ENCODE measurements around the gene ULBP1.
A peak's percentile ranks its signal among the peaks of the same experiment; 100 is the strongest.
"Not testable (repeated sequence)": the region's sequence is repeated elsewhere in the genome, so short reads cannot be mapped to it uniquely, and the experiment has no call there.

The ULBP1 gene

GRCh38 chr6:149979293-149979692 lies 15.6 kb downstream of the ULBP1 start:
- DNase-seq: no peak

- DNase-seq: no peak
These were observed 19.4 kb downstream of the ULBP1 start for GRCh38 chr6:149983145-149983544.

- no peak for DNase-seq
These were observed 21.0 kb downstream of the ULBP1 start for GRCh38 chr6:149984773-149985172.

- DNase-seq: no peak
These were observed 21.8 kb downstream of the ULBP1 start for GRCh38 chr6:149985481-149985937.

GRCh38 chr6:149987602-149988107 lies 23.9 kb downstream of the ULBP1 start:
- no peak for DNase-seq

GRCh38 chr6:149988550-149989346 lies 25.0 kb downstream of the ULBP1 start:
- no peak for DNase-seq

- DNase-seq: no peak
These were observed 26.5 kb downstream of the ULBP1 start for GRCh38 chr6:149990212-149990660.

- DNase-seq: no peak
These were observed 27.1 kb downstream of the ULBP1 start for GRCh38 chr6:149990661-149991471.

GRCh38 chr6:149991472-149991795 lies 27.7 kb downstream of the ULBP1 start:
- DNase-seq: not testable (repeated sequence)

- DNase-seq: no peak
These were observed 28.1 kb downstream of the ULBP1 start for GRCh38 chr6:149991838-149992237.

- no peak for DNase-seq
These were observed 31.6 kb downstream of the ULBP1 start for GRCh38 chr6:149995235-149995750.

GRCh38 chr6:149995971-149996370 lies 32.2 kb downstream of the ULBP1 start:
- DNase-seq: no peak

- no peak for DNase-seq
These were observed 35.9 kb downstream of the ULBP1 start for GRCh38 chr6:149999636-150000035.

GRCh38 chr6:150001295-150002008 lies 37.7 kb downstream of the ULBP1 start:
- DNase-seq: no peak

GRCh38 chr6:150002710-150003109 lies 39.0 kb downstream of the ULBP1 start:
- DNase-seq: no peak

- not testable (repeated sequence) for DNase-seq
These were observed 39.9 kb downstream of the ULBP1 start for GRCh38 chr6:150003599-150003998.

GRCh38 chr6:150004101-150004782 lies 40.5 kb downstream of the ULBP1 start:
- DNase-seq: no peak

GRCh38 chr6:150004783-150005717 lies 41.3 kb downstream of the ULBP1 start:
- DNase-seq: peak; percentile 75

- no peak for DNase-seq
These were observed 42.3 kb downstream of the ULBP1 start for GRCh38 chr6:150005761-150006651.

GRCh38 chr6:150006961-150007464 lies 43.3 kb downstream of the ULBP1 start:
- DNase-seq: no peak
